WTC11 (cell line): ENCODE data around the gene FHIT. TPM values are rescaled to one million over a fixed set of nuclear protein-coding genes. Genes with fewer than 3 reads are reported as not detected.

Experiments
- ATAC-seq: fragments of 200-7000 bp; cut with Tn5 transposase; 2 replicates; pipeline ENCODE4 v1.10.0; 2021; ENCODE audit warnings: mild to moderate bottlenecking, moderate library complexity
- CTCF ChIA-PET: fragments of 300-600 bp; sonication (Branson Sonifier 250); formaldehyde crosslinking; loops from one replicate; lab custom pipeline; 2021; ENCODE audit warnings: antibody characterized with exemption; lab: Charles Lee
- POLR2A ChIA-PET: fragments of 350-600 bp; sonication (Branson Sonifier 250); formaldehyde crosslinking; loops from one replicate; lab custom pipeline; 2021; ENCODE audit warnings: antibody characterized with exemption; lab: Charles Lee
- DNase-seq: peaks from one replicate; pipeline ENCODE4 v3.0.0; 2021; ENCODE audit warnings: low spot score
- H3K27ac Mint-ChIP-seq: 2 replicates; pipeline ENCODE4 v1.8.0; 2021; ENCODE audit warnings: mixed read lengths
- H3K27me3 Mint-ChIP-seq: 2 replicates; pipeline ENCODE4 v1.8.0; 2021; ENCODE audit warnings: low read depth, mild to moderate bottlenecking, moderate library complexity, mixed read lengths
- H3K36me3 Mint-ChIP-seq: 2 replicates; pipeline ENCODE4 v1.8.0; 2021; ENCODE audit warnings: mixed read lengths
- H3K4me1 Mint-ChIP-seq: 2 replicates; pipeline ENCODE4 v1.8.0; 2022; ENCODE audit warnings: mixed read lengths
- H3K4me3 Mint-ChIP-seq: 2 replicates; pipeline ENCODE4 v1.8.0; 2021; ENCODE audit warnings: mild to moderate bottlenecking, moderate library complexity, mixed read lengths
- H3K9me3 Mint-ChIP-seq: 2 replicates; pipeline ENCODE4 v1.8.0; 2021; ENCODE audit warnings: mixed read lengths
- ESRRA ChIP-seq: sonication (generic); formaldehyde crosslinking; IDR thresholded peaks from 2 replicates; pipeline ENCODE4 v1.8.1; 2022; ENCODE audit warnings: mild to moderate bottlenecking, missing genetic modification reagents, borderline replicate concordance
- IRF2 ChIP-seq: sonication (generic); formaldehyde crosslinking; IDR thresholded peaks from 2 replicates; pipeline ENCODE4 v1.8.0; 2022; ENCODE audit warnings: low read depth, missing genetic modification reagents, borderline replicate concordance
- NFE2L1 ChIP-seq: sonication (generic); formaldehyde crosslinking; IDR thresholded peaks from 2 replicates; pipeline ENCODE4 v1.8.1; 2023; ENCODE audit warnings: missing genetic modification reagents
- NR1H2 ChIP-seq: sonication (generic); formaldehyde crosslinking; IDR thresholded peaks from 2 replicates; pipeline ENCODE4 v1.9.0; 2021; ENCODE audit warnings: mild to moderate bottlenecking, moderate library complexity, missing genetic modification reagents
- NR2C2 ChIP-seq: sonication (generic); formaldehyde crosslinking; IDR thresholded peaks from 2 replicates; pipeline ENCODE4 v1.8.0; 2022; ENCODE audit warnings: mild to moderate bottlenecking, missing genetic modification reagents
- RELA ChIP-seq: sonication (generic); formaldehyde crosslinking; IDR thresholded peaks from 2 replicates; pipeline ENCODE4 v1.8.1; 2022; ENCODE audit warnings: missing genetic modification reagents, mild to moderate bottlenecking, borderline replicate concordance
- SMAD3 ChIP-seq: sonication (generic); formaldehyde crosslinking; IDR thresholded peaks from 2 replicates; pipeline ENCODE4 v1.8.0; 2022; ENCODE audit warnings: missing genetic modification reagents, mild to moderate bottlenecking, borderline replicate concordance
- SOX15 ChIP-seq: fragments of 250-450 bp; sonication (Bioruptor Pico); IDR thresholded peaks from 2 replicates; pipeline ENCODE4 v1.9.0; 2021; ENCODE audit warnings: mild to moderate bottlenecking
- ZNF121 ChIP-seq: sonication (generic); formaldehyde crosslinking; IDR thresholded peaks from 2 replicates; pipeline ENCODE4 v1.8.0; 2023; ENCODE audit warnings: missing genetic modification reagents
- ZNF232 ChIP-seq: sonication (generic); formaldehyde crosslinking; IDR thresholded peaks from 2 replicates; pipeline ENCODE4 v1.8.0; 2022; ENCODE audit warnings: mild to moderate bottlenecking, missing genetic modification reagents
- ZNF396 ChIP-seq: fragments of 250-450 bp; sonication (Bioruptor Pico); IDR thresholded peaks from 2 replicates; pipeline ENCODE4 v1.8.0; 2021; ENCODE audit warnings: mild to moderate bottlenecking, moderate library complexity, borderline replicate concordance
- ZNF671 ChIP-seq: fragments of 250-450 bp; sonication (Bioruptor Pico); IDR thresholded peaks from 2 replicates; pipeline ENCODE4 v1.8.0; 2021; ENCODE audit warnings: mild to moderate bottlenecking
- total RNA-seq: library from RNA; stranded (reverse); gene quantifications from 3 replicates; pipeline ENCODE4 v1.2.3, GENCODE V29; 2021
- TF ChIP-seq, protein P1 (sequence below): fragments of 250-450 bp; sonication (Bioruptor Pico); IDR thresholded peaks from 2 replicates; pipeline ENCODE4 v2.1.2; 2022; ENCODE audit warnings: mild to moderate bottlenecking, moderate library complexity
- TF ChIP-seq, protein P2 (sequence below): fragments of 200-600 bp; IDR thresholded peaks from 2 replicates; pipeline ENCODE4 v1.8.0; 2022; ENCODE audit warnings: antibody characterized with exemption
- TF ChIP-seq, protein P3 (sequence below): sonication (generic); formaldehyde crosslinking; conservative IDR thresholded peaks from 2 replicates; pipeline ENCODE4 v1.8.1; 2023; ENCODE audit warnings: mild to moderate bottlenecking, low read depth, missing genetic modification reagents, moderate library complexity
- TF ChIP-seq, protein P4 (sequence below): sonication (generic); formaldehyde crosslinking; IDR thresholded peaks from 2 replicates; pipeline ENCODE4 v1.8.0; 2022; ENCODE audit warnings: mild to moderate bottlenecking, missing genetic modification reagents
- TF ChIP-seq, protein P5 (sequence below): sonication (generic); formaldehyde crosslinking; IDR thresholded peaks from 2 replicates; pipeline ENCODE4 v1.8.1; 2022; ENCODE audit warnings: mild to moderate bottlenecking, missing genetic modification reagents, moderate library complexity, borderline replicate concordance
- TF ChIP-seq, protein P6 (sequence below): fragments of 250-450 bp; sonication (Bioruptor Pico); IDR thresholded peaks from 2 replicates; pipeline ENCODE4 v1.9.0; 2021; ENCODE audit warnings: mild to moderate bottlenecking, borderline replicate concordance

Gene FHIT
- total RNA-seq, 1 experiment from 2014 or later, result 2.6 TPM

DNA sequence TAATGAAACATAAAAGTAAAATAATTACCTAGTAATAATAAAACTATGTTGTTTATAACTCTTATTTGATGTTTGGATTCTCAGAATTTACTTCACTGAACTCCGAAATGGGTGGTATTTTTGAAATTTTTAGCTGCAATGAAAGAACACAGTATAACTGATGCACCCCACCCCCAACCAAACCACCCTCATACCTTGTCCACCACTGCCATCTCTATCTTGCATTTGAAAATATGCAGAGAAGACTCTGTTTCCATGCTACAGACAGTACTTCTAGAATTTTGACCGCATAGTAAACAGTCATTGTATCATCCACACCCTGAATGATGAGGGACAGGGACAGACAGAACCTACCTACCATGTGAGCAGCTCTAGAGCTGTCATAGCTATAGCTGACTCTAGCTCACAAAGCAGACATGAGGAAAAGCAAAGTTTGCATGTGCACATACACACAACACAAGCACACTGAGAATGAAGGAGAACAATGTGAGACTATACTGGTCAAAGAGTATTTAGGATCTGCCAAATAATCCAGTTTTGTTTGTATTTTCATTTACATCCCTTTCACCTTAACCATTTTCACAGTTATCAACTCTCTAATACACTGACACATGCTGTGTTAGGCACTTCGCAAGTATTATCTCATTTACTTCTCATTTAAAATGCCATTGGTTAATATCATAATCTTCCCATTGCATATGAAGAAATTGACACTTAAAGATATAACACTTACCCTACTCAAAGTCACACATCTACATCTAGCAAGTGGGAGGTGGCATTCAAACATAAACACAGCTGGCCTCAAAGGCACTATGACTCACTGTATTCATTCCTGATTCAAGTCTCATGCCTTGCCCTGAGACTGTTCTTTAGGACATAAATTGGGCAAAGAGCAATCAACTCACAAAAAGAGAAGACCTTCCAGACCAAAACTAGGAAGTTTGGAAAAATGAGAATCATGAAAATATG, 1186.8 kb downstream of the FHIT start (continued):
- TF ChIP-seq ESRRA (CRISPR knock-in tag), result no peak

DNA sequence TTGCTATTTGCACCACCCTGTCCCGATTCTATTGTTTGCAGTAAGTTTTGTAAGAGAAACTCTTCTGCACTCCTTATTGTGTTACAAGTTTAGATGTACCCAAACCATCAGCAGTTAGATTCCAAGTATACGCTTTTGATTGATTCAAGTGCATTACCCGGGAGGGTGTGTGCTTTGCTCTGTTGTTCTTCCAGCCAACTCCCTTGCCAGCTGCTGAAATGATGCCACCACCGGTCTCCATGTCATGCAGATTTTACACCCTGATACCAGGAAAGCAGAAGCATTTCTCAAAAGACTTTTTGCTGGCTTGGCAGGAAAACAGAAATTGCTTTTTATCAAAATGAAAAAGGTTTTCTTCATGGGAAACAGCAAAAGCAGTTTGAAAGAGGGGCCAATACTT, 1194.8 kb downstream of the FHIT start:
- POLR2A ChIA-PET, result interaction anchor here (0.5 kb wide), 1 partner anchor 1268 kb away, joined by 7 read pairs; no protein-coding TSS in a partner anchor
- TF ChIP-seq NFE2L1 (CRISPR knock-in tag) (no peak), SOX15 (no peak)
- DNase-seq, result no peak
- no peaks in the 10 kb centered on the region for H3K27me3 Mint-ChIP-seq
- no peak overlapping the region for H3K4me3 Mint-ChIP-seq
- no peak for ATAC-seq
- no peak overlapping the region for H3K27ac Mint-ChIP-seq
- peaks cover 5% of the 10 kb centered on the region for H3K4me1 Mint-ChIP-seq
- H3K36me3 Mint-ChIP-seq, result peaks cover 6% of the 10 kb centered on the region
- H3K9me3 Mint-ChIP-seq, result peaks cover 16% of the 10 kb centered on the region
- CTCF ChIA-PET, result no interaction called here

DNA sequence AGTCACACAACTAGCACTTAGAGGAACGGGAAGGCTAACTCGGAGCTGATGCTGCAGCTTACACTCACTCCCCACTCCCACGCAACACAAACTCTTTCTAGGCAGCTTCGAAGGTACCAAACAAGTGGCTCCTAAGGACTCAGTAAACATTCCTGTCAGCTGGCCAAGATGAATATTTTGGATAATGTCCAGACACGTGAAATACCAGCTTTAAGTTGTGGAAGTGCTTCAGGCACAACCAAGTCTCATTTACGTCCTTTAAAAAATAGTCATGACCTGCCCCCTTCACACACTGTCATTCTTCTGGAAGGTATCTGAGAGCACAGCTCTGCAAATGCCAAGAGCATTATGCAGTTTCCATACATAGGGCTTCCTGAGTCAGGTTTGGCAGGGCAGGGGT, 1195.5 kb downstream of the FHIT start:
- H3K27ac Mint-ChIP-seq, result no peak overlapping the region
- TF ChIP-seq NR1H2 (CRISPR knock-in tag) (no peak), ZNF121 (CRISPR knock-in tag) (no peak), ZNF671 (CRISPR knock-in tag) (no peak), IRF2 (CRISPR knock-in tag) (no peak), RELA (CRISPR knock-in tag) (no peak), SMAD3 (CRISPR knock-in tag) (no peak), NR2C2 (CRISPR knock-in tag) (no peak), ZNF232 (CRISPR knock-in tag) (no peak), ZNF396 (no peak)
- TF ChIP-seq, protein P1, sequence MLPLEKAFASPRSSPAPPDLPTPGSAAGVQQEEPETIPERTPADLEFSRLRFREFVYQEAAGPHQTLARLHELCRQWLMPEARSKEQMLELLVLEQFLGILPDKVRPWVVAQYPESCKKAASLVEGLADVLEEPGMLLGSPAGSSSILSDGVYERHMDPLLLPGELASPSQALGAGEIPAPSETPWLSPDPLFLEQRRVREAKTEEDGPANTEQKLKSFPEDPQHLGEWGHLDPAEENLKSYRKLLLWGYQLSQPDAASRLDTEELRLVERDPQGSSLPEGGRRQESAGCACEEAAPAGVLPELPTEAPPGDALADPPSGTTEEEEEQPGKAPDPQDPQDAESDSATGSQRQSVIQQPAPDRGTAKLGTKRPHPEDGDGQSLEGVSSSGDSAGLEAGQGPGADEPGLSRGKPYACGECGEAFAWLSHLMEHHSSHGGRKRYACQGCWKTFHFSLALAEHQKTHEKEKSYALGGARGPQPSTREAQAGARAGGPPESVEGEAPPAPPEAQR (CRISPR knock-in tag), result no peak
- TF ChIP-seq, protein P2, sequence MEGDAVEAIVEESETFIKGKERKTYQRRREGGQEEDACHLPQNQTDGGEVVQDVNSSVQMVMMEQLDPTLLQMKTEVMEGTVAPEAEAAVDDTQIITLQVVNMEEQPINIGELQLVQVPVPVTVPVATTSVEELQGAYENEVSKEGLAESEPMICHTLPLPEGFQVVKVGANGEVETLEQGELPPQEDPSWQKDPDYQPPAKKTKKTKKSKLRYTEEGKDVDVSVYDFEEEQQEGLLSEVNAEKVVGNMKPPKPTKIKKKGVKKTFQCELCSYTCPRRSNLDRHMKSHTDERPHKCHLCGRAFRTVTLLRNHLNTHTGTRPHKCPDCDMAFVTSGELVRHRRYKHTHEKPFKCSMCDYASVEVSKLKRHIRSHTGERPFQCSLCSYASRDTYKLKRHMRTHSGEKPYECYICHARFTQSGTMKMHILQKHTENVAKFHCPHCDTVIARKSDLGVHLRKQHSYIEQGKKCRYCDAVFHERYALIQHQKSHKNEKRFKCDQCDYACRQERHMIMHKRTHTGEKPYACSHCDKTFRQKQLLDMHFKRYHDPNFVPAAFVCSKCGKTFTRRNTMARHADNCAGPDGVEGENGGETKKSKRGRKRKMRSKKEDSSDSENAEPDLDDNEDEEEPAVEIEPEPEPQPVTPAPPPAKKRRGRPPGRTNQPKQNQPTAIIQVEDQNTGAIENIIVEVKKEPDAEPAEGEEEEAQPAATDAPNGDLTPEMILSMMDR, result no peak
- TF ChIP-seq, protein P3, sequence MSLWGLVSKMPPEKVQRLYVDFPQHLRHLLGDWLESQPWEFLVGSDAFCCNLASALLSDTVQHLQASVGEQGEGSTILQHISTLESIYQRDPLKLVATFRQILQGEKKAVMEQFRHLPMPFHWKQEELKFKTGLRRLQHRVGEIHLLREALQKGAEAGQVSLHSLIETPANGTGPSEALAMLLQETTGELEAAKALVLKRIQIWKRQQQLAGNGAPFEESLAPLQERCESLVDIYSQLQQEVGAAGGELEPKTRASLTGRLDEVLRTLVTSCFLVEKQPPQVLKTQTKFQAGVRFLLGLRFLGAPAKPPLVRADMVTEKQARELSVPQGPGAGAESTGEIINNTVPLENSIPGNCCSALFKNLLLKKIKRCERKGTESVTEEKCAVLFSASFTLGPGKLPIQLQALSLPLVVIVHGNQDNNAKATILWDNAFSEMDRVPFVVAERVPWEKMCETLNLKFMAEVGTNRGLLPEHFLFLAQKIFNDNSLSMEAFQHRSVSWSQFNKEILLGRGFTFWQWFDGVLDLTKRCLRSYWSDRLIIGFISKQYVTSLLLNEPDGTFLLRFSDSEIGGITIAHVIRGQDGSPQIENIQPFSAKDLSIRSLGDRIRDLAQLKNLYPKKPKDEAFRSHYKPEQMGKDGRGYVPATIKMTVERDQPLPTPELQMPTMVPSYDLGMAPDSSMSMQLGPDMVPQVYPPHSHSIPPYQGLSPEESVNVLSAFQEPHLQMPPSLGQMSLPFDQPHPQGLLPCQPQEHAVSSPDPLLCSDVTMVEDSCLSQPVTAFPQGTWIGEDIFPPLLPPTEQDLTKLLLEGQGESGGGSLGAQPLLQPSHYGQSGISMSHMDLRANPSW, result no peak
- TF ChIP-seq, protein P4, sequence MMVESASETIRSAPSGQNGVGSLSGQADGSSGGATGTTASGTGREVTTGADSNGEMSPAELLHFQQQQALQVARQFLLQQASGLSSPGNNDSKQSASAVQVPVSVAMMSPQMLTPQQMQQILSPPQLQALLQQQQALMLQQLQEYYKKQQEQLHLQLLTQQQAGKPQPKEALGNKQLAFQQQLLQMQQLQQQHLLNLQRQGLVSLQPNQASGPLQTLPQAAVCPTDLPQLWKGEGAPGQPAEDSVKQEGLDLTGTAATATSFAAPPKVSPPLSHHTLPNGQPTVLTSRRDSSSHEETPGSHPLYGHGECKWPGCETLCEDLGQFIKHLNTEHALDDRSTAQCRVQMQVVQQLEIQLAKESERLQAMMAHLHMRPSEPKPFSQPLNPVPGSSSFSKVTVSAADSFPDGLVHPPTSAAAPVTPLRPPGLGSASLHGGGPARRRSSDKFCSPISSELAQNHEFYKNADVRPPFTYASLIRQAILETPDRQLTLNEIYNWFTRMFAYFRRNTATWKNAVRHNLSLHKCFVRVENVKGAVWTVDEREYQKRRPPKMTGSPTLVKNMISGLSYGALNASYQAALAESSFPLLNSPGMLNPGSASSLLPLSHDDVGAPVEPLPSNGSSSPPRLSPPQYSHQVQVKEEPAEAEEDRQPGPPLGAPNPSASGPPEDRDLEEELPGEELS (CRISPR knock-in tag), result no peak
- TF ChIP-seq, protein P5, sequence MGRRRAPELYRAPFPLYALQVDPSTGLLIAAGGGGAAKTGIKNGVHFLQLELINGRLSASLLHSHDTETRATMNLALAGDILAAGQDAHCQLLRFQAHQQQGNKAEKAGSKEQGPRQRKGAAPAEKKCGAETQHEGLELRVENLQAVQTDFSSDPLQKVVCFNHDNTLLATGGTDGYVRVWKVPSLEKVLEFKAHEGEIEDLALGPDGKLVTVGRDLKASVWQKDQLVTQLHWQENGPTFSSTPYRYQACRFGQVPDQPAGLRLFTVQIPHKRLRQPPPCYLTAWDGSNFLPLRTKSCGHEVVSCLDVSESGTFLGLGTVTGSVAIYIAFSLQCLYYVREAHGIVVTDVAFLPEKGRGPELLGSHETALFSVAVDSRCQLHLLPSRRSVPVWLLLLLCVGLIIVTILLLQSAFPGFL (CRISPR knock-in tag), result no peak
- TF ChIP-seq, protein P6, sequence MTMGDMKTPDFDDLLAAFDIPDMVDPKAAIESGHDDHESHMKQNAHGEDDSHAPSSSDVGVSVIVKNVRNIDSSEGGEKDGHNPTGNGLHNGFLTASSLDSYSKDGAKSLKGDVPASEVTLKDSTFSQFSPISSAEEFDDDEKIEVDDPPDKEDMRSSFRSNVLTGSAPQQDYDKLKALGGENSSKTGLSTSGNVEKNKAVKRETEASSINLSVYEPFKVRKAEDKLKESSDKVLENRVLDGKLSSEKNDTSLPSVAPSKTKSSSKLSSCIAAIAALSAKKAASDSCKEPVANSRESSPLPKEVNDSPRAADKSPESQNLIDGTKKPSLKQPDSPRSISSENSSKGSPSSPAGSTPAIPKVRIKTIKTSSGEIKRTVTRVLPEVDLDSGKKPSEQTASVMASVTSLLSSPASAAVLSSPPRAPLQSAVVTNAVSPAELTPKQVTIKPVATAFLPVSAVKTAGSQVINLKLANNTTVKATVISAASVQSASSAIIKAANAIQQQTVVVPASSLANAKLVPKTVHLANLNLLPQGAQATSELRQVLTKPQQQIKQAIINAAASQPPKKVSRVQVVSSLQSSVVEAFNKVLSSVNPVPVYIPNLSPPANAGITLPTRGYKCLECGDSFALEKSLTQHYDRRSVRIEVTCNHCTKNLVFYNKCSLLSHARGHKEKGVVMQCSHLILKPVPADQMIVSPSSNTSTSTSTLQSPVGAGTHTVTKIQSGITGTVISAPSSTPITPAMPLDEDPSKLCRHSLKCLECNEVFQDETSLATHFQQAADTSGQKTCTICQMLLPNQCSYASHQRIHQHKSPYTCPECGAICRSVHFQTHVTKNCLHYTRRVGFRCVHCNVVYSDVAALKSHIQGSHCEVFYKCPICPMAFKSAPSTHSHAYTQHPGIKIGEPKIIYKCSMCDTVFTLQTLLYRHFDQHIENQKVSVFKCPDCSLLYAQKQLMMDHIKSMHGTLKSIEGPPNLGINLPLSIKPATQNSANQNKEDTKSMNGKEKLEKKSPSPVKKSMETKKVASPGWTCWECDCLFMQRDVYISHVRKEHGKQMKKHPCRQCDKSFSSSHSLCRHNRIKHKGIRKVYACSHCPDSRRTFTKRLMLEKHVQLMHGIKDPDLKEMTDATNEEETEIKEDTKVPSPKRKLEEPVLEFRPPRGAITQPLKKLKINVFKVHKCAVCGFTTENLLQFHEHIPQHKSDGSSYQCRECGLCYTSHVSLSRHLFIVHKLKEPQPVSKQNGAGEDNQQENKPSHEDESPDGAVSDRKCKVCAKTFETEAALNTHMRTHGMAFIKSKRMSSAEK (CRISPR knock-in tag), result no peak

More for the DNA sequence above, 1195.5 kb downstream of the FHIT start:
- no peak for DNase-seq
- Mint-ChIP-seq H3K4me1 (peaks cover 4% of the 10 kb centered on the region; the same call in 1 of the 2 replicates), H3K27me3 (no peaks in the 10 kb centered on the region), H3K9me3 (peaks cover 16% of the 10 kb centered on the region), H3K4me3 (no peak overlapping the region), H3K36me3 (peaks cover 6% of the 10 kb centered on the region)
- ChIA-PET CTCF (interaction anchor here (0.9 kb wide), 1 partner anchor 198 kb away, joined by 3 read pairs; no protein-coding TSS in a partner anchor), POLR2A (interaction anchor here (0.5 kb wide), 1 partner anchor 1269 kb away, joined by 7 read pairs; no protein-coding TSS in a partner anchor)
- no peak for ATAC-seq
